Measurements from ENCODE around the gene SLC25A23. TPM values are rescaled to one million over a fixed set of nuclear protein-coding genes. Genes with fewer than 3 reads are reported as not detected.
A peak's percentile ranks its signal among the peaks of the same experiment; 100 is the strongest.

Gene SLC25A23
- total RNA-seq, 2 experiments from 2014 or later = 11.9 to 12.1 TPM

- POLR2A ChIA-PET = interaction anchor here (1.2 to 2.0 kb wide), 3 partner anchors 12 to 17 kb away, joined by 3 to 9 read pairs (median 3); partner anchors contain the start of gene DENND1C
- CTCF ChIA-PET = interaction anchor here (1.1 kb wide), 1 partner anchor 17 kb away, joined by 3 read pairs; the partner anchor contains the start of gene DENND1C
- Mint-ChIP-seq H3K9me3 (no peaks in the 10 kb centered on the region), H3K27me3 (no peaks in the 10 kb centered on the region), H3K4me1 (ENCODE audit: low read depth) (peaks cover 11% of the 10 kb centered on the region), H3K4me3 (no peak within 1 kb of the TSS), H3K36me3 (ENCODE audit: low read depth) (peaks cover 5% of the 10 kb centered on the region), H3K27ac (no peak within 1 kb of the TSS)
- intact Hi-C loops (cut with micrococcal nuclease) = no loop called here
- no peak for TF ChIP-seq CTCF (IDR thresholded peaks at IDR 0.05)
- DNase-seq (peak; percentile 33), ATAC-seq (no peak)
Observed at GRCh38 chr19:6464070-6464873, 4.7 kb upstream of the SLC25A23 start, which contains the start of gene CRB3. Gene CRB3, plus strand, starts transcription at chr19:6464271. Its CDS starts 431 bp downstream, at chr19:6464702.

GRCh38 chr19:6460099-6460884 is 700 bp upstream of the SLC25A23 start:
- ATAC-seq = peak; percentile 89
- H3K27me3 Mint-ChIP-seq = no peaks in the 10 kb centered on the region
- intact Hi-C loops (cut with micrococcal nuclease) = no loop called here
- H3K36me3 Mint-ChIP-seq (ENCODE audit: low read depth) = peaks cover 13% of the 10 kb centered on the region
- ChIA-PET POLR2A (interaction anchor here (1.0 to 1.2 kb wide), 3 partner anchors 12 to 215 kb away, joined by 3 to 5 read pairs (median 3); no protein-coding TSS in a partner anchor), CTCF (interaction anchor here (1.2 kb wide), 1 partner anchor 209 kb away, joined by 3 read pairs; the partner anchor contains the start of gene TNFSF14)
- H3K27ac Mint-ChIP-seq = peak overlapping the region; percentile 68
- DNase-seq = peak; percentile 98
- peak; percentile 53 for TF ChIP-seq CTCF (IDR thresholded peaks at IDR 0.05)
- H3K4me1 Mint-ChIP-seq (ENCODE audit: low read depth) = peaks cover 23% of the 10 kb centered on the region
- H3K4me3 Mint-ChIP-seq = peak overlapping the region; percentile 83
- peaks cover 3% of the 10 kb centered on the region for H3K9me3 Mint-ChIP-seq

- DNase-seq = no peak
- H3K4me3 Mint-ChIP-seq = peak overlapping the region; percentile 79
- POLR2A ChIA-PET = interaction anchor here (0.6 to 1.3 kb wide), 5 partner anchors 12 to 405 kb away, joined by 3 to 6 read pairs (median 3); partner anchors contain the start of genes DENND1C and KHSRP
- peaks cover 27% of the 10 kb centered on the region for H3K36me3 Mint-ChIP-seq (ENCODE audit: low read depth)
- peaks cover 19% of the 10 kb centered on the region for H3K4me1 Mint-ChIP-seq (ENCODE audit: low read depth)
- no peaks in the 10 kb centered on the region for H3K27me3 Mint-ChIP-seq
- no peak for TF ChIP-seq CTCF (IDR thresholded peaks at IDR 0.05)
- intact Hi-C loops (cut with micrococcal nuclease) = no loop called here
- ATAC-seq = no peak
- CTCF ChIA-PET = interaction anchor here (1.2 kb wide), 1 partner anchor 211 kb away, joined by 3 read pairs; the partner anchor contains the start of gene TNFSF14
- peaks cover 17% of the 10 kb centered on the region for H3K9me3 Mint-ChIP-seq
- peak overlapping the region; percentile 75 for H3K27ac Mint-ChIP-seq
Observed at GRCh38 chr19:6458695-6459261, 814 bp downstream of the SLC25A23 start.

GRCh38 chr19:6457958-6458694 is 1.5 kb downstream of the SLC25A23 start:
- intact Hi-C loops (cut with micrococcal nuclease) = no loop called here
- Mint-ChIP-seq H3K27ac (peak overlapping the region; percentile 75), H3K4me1 (ENCODE audit: low read depth) (peaks cover 19% of the 10 kb centered on the region), H3K27me3 (no peaks in the 10 kb centered on the region), H3K9me3 (peaks cover 19% of the 10 kb centered on the region), H3K4me3 (peak overlapping the region; percentile 79), H3K36me3 (ENCODE audit: low read depth) (peaks cover 32% of the 10 kb centered on the region)
- ChIA-PET CTCF (no interaction called here), POLR2A (interaction anchor here (0.6 to 1.3 kb wide), 3 partner anchors 13 to 33 kb away, joined by 3 to 6 read pairs (median 5); partner anchors contain the start of genes DENND1C and KHSRP)
- DNase-seq (no peak), ATAC-seq (no peak)
- no peak for TF ChIP-seq CTCF (IDR thresholded peaks at IDR 0.05)
